ENCODE data around the gene SNX3. TPM values are rescaled to one million over a fixed set of nuclear protein-coding genes. Genes with fewer than 3 reads are reported as not detected.
A peak's percentile ranks its signal among the peaks of the same experiment; 100 is the strongest.
"Not testable (repeated sequence)": the region's sequence is repeated elsewhere in the genome, so short reads cannot be mapped to it uniquely, and the experiment has no call there.

Gene SNX3
- total RNA-seq, 1 experiment from 2014 or later = 244 TPM

- DNase-seq (ENCODE audit: low spot score) = no peak
- in situ Hi-C loops (cut with HindIII; ENCODE audit: low sequenced_read_pairs) = no loop called here
Observed at GRCh38 chr6:108268845-108269244, 8.0 kb upstream of the SNX3 start.

GRCh38 chr6:108263371-108263770 lies 2.5 kb upstream of the SNX3 start:
- DNase-seq (ENCODE audit: low spot score) = no peak
- in situ Hi-C loops (cut with HindIII; ENCODE audit: low sequenced_read_pairs) = no loop called here

GRCh38 chr6:108260126-108260808 lies 573 bp downstream of the SNX3 start:
- DNase-seq (ENCODE audit: low spot score) = peak; percentile 60
- in situ Hi-C loops (cut with HindIII; ENCODE audit: low sequenced_read_pairs) = no loop called here

- DNase-seq (ENCODE audit: low spot score) = no peak
- in situ Hi-C loops (cut with HindIII; ENCODE audit: low sequenced_read_pairs) = no loop called here
Observed at GRCh38 chr6:108254433-108255410, 6.1 kb downstream of the SNX3 start.

GRCh38 chr6:108253241-108253640 lies 7.6 kb downstream of the SNX3 start:
- DNase-seq (ENCODE audit: low spot score) = no peak
- in situ Hi-C loops (cut with HindIII; ENCODE audit: low sequenced_read_pairs) = no loop called here

- DNase-seq (ENCODE audit: low spot score) = no peak
- in situ Hi-C loops (cut with HindIII; ENCODE audit: low sequenced_read_pairs) = no loop called here
Observed at GRCh38 chr6:108252055-108252454, 8.8 kb downstream of the SNX3 start.

- DNase-seq (ENCODE audit: low spot score) = no peak
- in situ Hi-C loops (cut with HindIII; ENCODE audit: low sequenced_read_pairs) = no loop called here
Observed at GRCh38 chr6:108251252-108251651, 9.6 kb downstream of the SNX3 start.

GRCh38 chr6:108250240-108250866 lies 10.5 kb downstream of the SNX3 start:
- in situ Hi-C loops (cut with HindIII; ENCODE audit: low sequenced_read_pairs) = no loop called here
- peak; percentile 13 for DNase-seq (ENCODE audit: low spot score)

GRCh38 chr6:108247965-108248536 lies 12.8 kb downstream of the SNX3 start:
- in situ Hi-C loops (cut with HindIII; ENCODE audit: low sequenced_read_pairs) = no loop called here
- DNase-seq (ENCODE audit: low spot score) = no peak

GRCh38 chr6:108245095-108245494 lies 15.7 kb downstream of the SNX3 start:
- DNase-seq (ENCODE audit: low spot score); in situ Hi-C loops (cut with HindIII; ENCODE audit: low sequenced_read_pairs): not testable (repeated sequence)

- in situ Hi-C loops (cut with HindIII; ENCODE audit: low sequenced_read_pairs) = no loop called here
- no peak for DNase-seq (ENCODE audit: low spot score)
Observed at GRCh38 chr6:108243836-108244235, 17.0 kb downstream of the SNX3 start.

- in situ Hi-C loops (cut with HindIII; ENCODE audit: low sequenced_read_pairs) = no loop called here
- no peak for DNase-seq (ENCODE audit: low spot score)
Observed at GRCh38 chr6:108242721-108243120, 18.1 kb downstream of the SNX3 start.

GRCh38 chr6:108242259-108242658 lies 18.6 kb downstream of the SNX3 start:
- DNase-seq (ENCODE audit: low spot score) = no peak
- in situ Hi-C loops (cut with HindIII; ENCODE audit: low sequenced_read_pairs) = no loop called here

- in situ Hi-C loops (cut with HindIII; ENCODE audit: low sequenced_read_pairs) = no loop called here
- DNase-seq (ENCODE audit: low spot score) = no peak
Observed at GRCh38 chr6:108238322-108238721, 22.5 kb downstream of the SNX3 start.

- DNase-seq (ENCODE audit: low spot score) = no peak
- in situ Hi-C loops (cut with HindIII; ENCODE audit: low sequenced_read_pairs) = no loop called here
Observed at GRCh38 chr6:108236791-108237190, 24.0 kb downstream of the SNX3 start.

GRCh38 chr6:108235127-108235526 lies 25.7 kb downstream of the SNX3 start:
- in situ Hi-C loops (cut with HindIII; ENCODE audit: low sequenced_read_pairs) = no loop called here
- peak; percentile 37 for DNase-seq (ENCODE audit: low spot score)

GRCh38 chr6:108228416-108228815 lies 32.4 kb downstream of the SNX3 start:
- DNase-seq (ENCODE audit: low spot score) = no peak
- in situ Hi-C loops (cut with HindIII; ENCODE audit: low sequenced_read_pairs) = no loop called here

GRCh38 chr6:108227290-108227689 lies 33.5 kb downstream of the SNX3 start:
- in situ Hi-C loops (cut with HindIII; ENCODE audit: low sequenced_read_pairs) = no loop called here
- no peak for DNase-seq (ENCODE audit: low spot score)

- no peak for DNase-seq (ENCODE audit: low spot score)
- in situ Hi-C loops (cut with HindIII; ENCODE audit: low sequenced_read_pairs) = no loop called here
Observed at GRCh38 chr6:108222504-108222903, 38.3 kb downstream of the SNX3 start.

GRCh38 chr6:108222064-108222463 lies 38.8 kb downstream of the SNX3 start:
- in situ Hi-C loops (cut with HindIII; ENCODE audit: low sequenced_read_pairs) = no loop called here
- DNase-seq (ENCODE audit: low spot score) = no peak

Measured in G401 (cell line).